GM21619 (cell line): ENCODE results near the gene EIF4E1B.

Source experiments
- ATAC-seq: cut with Tn5 transposase; IDR thresholded peaks from one replicate; pipeline ENCODE4 v1.9.1; 2021; ENCODE audit not compliant: unreplicated experiment

EIF4E1B gene

DNA sequence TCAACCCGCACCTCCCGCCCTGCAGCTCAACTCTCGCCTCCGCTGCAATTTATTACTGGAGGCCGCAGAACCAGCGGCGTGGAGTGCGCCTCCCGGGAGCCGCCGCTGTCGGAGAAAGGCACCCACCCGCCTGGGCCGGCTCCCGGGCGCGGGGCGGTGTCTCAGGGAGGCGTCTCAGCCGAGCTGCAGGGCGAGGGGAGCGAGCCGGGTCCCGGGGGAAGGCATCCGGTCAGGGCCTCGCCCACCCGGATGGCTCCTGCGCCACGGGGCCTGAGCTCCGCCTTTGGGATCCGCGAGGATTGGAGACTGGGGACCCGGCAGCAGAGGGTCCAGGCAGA, 49.7 kb downstream of the EIF4E1B start:
- ATAC-seq: no peak

DNA sequence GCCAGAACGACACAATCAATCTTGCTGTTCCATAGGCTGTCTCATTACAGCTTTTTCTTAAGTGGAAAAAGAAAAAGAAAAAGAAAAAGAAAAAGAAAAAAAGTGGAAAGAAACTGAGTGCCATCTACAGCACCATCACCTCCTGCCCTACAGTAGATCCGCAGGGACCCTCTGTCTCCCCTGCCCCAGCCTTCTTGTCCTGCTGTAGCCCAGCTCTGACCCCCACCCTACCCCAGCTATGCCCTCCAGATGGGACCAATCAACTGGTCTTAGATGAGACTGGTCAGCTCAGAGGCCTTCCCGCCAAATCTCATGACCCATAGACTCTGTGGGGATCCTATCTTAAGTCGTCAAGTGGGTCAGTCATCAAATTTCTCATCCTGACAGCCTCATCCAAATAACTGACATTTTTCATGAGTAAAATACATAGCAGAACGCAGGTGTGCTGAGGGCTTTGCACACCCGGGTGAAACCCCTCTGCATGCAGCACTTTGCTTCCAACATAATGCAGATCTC, 51.6 kb downstream of the EIF4E1B start:
- no peak for ATAC-seq

DNA sequence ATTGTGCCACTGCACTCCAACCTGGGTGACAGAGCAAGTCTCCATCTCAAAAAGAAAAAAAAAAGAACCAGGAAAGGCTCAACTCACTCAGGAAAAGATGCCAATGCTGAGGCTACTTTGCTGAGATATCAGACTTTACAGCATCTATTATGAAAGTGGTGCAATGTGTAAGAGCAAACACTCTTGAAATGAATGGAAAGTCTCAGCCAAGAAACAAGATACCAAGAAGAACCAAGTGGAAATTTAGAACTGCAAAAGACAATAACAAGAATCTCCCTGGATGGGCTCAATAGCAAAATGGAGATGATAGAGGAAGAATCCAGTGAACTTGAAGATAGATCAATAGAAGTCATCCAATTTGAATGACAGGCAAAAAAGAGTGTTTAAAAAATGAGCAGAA, 54.5 kb downstream of the EIF4E1B start:
- no peak for ATAC-seq

DNA sequence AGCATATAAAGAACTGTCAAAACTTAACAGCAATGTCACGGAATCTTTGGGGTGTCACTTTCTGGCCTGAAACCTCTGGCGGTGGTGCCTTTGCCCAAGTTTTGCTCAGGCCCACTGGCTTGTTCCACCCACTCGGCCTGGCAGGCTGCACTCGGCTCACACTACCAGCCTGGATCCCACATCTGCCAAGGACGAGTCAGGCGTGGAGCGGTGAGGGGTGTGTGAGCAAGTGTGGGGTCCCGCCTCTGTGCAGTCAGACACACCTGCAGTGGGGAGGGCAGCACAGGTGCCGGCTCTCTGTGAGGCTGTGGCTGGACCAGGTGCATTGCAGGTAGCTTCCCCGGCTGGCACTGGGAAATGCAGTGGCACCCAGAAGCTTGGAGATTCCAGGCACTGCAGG, 56.8 kb downstream of the EIF4E1B start:
- ATAC-seq: no peak

DNA sequence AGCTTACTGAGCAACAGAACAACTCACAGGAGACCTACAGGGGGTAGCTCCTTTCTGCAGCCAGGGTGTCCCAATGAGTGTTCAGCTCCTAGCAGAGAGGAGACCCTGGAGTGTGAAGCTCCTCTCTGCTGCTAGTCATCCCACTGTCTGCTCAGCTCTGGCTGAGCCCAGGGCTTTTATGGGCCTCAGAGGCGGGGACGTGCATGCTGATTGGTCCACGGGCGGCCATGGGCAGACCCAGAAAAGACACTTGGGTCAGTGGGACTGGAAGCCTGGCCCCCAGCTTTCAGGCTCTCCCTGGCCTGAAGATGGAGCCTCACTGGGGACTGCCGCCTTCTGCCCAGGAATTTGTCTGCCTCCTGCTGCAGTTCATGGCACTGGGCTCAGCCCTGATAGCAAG, 57.4 kb downstream of the EIF4E1B start:
- no peak for ATAC-seq

DNA sequence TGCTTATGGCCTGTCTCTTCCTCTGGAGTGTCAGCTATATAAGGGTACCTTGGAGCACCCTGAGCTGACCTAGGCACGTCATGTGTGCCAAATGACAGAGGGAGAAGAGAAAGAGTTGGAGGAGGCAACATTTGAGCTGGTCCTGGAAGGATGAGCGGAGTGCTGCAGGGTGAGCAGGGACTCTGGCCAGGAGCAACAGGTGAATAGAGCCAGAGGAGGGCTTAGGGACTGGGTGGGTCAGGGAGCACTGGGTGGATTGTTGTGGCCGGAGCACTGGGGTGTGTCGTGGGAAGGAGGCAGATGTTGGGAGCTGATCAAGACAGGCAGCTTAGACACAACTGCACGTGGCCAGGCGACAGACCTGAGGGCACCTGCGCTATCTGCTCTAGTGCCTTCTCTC, 60.4 kb downstream of the EIF4E1B start:
- ATAC-seq: no peak

DNA sequence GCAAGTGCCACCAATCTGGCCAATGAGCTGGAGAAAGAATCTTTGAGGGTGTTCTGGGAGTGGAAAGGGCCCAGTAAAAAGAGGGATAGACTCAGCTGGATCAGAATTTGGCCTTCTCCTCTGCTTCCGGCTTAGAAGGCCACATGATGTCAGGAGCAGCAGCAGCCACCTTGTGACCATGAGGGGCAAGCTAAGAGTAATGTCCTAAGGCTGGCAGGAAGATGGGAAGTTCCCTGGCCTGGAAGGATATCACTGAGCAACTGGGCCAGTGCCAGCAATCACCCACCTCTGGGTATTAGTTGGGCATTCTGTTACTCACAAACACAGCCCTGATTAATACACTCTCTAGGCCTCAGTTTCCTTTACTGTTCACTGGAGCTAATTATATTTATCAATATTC, 61.0 kb downstream of the EIF4E1B start:
- ATAC-seq: no peak

DNA sequence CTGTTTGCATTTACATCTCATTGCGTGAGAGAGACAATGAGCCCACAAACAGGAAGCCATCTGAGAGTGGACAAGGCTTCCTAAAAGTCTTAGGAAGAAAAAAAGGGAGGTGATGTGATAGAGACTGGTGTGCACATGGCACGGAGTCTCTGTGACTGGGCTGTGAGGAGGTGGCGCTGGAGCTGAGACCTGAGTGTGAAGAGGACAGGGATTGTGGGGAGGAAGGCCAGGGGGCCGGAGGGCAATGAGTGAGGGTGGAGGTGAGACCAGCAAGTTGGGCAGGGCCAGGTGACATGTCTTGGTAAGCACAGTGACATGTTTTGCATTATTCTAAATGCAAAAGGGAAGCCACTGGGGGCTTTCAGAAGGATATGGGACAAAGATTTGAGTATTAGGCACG, 61.9 kb downstream of the EIF4E1B start:
- no peak for ATAC-seq

DNA sequence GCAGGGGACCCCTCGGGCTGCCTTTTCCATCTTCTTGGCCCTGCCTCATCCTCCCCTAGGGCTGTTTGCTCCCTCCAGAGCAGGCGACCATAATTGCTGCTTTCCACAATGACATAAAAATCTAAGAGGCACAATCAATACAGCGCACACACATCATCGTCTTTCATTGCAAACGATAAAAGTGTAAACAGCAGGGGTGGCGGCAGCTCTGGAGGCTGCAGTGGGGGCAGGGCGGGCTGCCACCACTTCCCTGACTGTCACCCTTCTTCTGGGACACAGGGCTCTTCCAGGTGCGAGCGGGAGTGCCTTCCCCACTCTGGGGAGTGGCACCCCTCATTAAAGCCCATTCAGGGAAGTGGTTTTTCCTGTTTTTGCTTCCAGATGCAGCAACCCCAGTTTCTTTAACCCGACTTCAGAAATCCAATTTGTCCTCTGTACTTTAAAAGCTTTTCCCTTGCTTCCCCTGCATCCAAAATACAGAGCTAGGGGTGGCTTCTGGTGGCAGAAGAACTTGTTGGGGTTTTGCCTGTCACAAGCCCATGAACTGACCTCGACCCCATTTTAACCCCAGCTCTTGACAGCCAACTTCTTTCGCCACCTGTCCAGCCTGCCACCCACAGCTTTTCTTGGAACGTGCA, 62.5 kb downstream of the EIF4E1B start:
- no peak for ATAC-seq

DNA sequence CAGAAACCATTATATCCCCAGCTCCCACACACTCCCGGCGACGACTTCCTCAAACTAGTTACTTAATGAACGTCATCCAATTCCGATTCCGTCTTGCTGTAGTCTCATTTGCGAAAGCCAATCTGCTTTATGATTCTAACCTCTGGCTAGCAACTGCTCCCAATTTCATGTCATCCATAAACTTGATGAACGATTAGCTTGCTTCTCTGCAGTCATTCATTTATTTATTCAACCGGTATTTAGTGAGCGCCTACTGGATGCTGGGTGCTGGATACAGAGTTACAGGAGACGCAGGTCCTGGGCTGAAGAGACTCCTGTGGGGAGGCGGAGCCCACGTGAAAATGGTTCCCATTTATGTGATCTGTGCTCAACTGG, 63.0 kb downstream of the EIF4E1B start:
- ATAC-seq: no peak

DNA sequence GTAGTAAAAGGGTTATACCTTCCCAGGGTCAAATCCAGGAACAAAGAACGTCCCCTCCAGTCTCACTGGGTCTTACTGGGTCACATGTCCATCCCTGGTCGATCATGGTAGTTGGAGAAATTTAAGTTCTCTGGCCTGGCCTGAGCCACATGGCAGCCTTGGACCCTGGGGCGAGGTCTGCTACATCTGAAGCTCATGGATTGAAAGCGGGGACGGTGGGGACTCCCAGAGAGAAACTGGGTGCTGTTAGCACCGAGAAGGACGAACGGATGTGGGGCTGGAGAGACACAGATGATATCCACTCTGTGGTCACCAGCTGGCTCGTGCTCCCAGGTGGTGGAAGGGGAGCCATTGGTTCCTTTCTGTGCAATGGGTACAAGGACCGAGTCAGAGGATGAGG, 63.7 kb downstream of the EIF4E1B start:
- ATAC-seq: no peak

DNA sequence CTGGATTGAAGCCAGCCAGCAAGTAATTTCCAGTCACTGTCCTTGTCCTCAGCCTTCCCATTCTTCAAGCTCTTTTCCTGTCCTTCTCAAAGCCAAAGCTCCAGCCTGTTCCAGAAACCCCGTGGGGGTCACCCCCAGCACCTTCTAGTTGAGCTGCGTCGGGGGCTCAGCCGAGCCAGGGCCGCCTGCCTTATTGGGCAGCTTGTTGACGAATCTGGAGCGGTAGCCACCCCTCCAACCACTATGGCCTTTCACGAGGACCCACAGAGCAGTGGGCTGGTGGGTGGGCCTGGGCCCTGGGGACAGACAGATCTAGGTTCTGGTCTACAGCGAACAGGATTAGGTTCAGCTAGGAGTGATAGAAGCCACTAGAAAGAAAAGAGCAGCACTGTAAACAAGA, 64.2 kb downstream of the EIF4E1B start:
- no peak for ATAC-seq

DNA sequence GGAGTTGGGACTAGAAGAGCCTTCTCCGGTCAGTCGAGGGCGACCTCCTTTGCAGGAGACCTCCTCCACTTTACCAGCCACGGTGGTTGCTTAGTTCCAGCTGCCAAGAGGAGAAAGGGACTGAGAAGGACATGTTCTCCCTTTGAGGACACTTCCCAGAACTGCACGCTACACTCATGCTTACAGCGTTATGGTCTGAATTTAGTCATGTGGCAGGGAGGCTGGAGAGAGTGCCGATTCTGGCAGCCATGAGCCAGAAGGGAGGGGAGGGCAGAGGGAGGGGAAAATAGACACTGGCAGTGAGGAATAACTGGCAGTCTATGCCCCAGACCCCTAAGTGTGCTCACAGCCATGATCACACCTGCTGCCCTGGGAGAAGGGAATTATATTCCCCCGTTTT, 64.6 kb downstream of the EIF4E1B start:
- no peak for ATAC-seq
